Muscle of leg (tissue), 16 donors: ENCODE results near the gene HILPDA. TPM values are rescaled to one million over a fixed set of nuclear protein-coding genes. Genes with fewer than 3 reads are reported as not detected.
A peak's percentile ranks its signal among the peaks of the same experiment; 100 is the strongest.

Experiments used
- DNase-seq: peaks from one replicate; pipeline ENCODE4 v3.0.0; 2013
- H3K27ac ChIP-seq: one replicate; pipeline ENCODE4 v1.5.1; 2013; ENCODE audit warnings: mild to moderate bottlenecking, low read length, control low read depth
- H3K27me3 ChIP-seq: one replicate; pipeline ENCODE4 v1.6.1; 2013; ENCODE audit warnings: low read length; ENCODE audit not compliant: control insufficient read depth, insufficient read depth
- H3K36me3 ChIP-seq: one replicate; pipeline ENCODE4 v1.6.1; 2013; ENCODE audit warnings: low read length; ENCODE audit not compliant: control insufficient read depth, insufficient read depth
- H3K4me1 ChIP-seq: one replicate; pipeline ENCODE4 v1.6.1; 2013; ENCODE audit warnings: low read length; ENCODE audit not compliant: control insufficient read depth, insufficient read depth
- H3K4me3 ChIP-seq: one replicate; pipeline ENCODE4 v1.5.1; 2013; ENCODE audit warnings: low read length, control low read depth
- H3K9me3 ChIP-seq: replicated peaks from 2 replicates; pipeline ENCODE4 v1.6.1; 2013; ENCODE audit warnings: low read depth, low read length; ENCODE audit not compliant: control insufficient read depth
- WGBS: methylation state at CpG from one replicate; pipeline ENCODE4 v1.1.5; 2013; ENCODE audit warnings: missing lambda C conversion rate; ENCODE audit not compliant: insufficient coverage; 5-methylcytosine and 5-hydroxymethylcytosine counted together
- long read RNA-seq, 11 donors: transcript quantifications; one replicate each; lab custom pipeline, GENCODE V29; 2026
- polyA plus RNA-seq, 8 donors: library from polyadenylated mRNA; unstranded; fragments of 120-200 nt; gene quantifications; one replicate each; pipeline versions ENCODE4 v1.2.1 to v1.2.3, GENCODE V29; 2013; ENCODE audit warnings: inconsistent platforms in 1 of 8, low replicate concordance in 1 of 8; ENCODE audit not compliant: insufficient read length in 8 of 8, insufficient read depth in 1 of 8
- total RNA-seq: library from RNA; stranded (reverse); fragments of 120-200 nt; gene quantifications from one replicate; pipeline ENCODE4 v1.2.4, GENCODE V29; 2013

The HILPDA gene, protein sequence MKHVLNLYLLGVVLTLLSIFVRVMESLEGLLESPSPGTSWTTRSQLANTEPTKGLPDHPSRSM
- total RNA-seq, result 12.9 TPM
- polyA plus RNA-seq, result 10 to 100 TPM; 11.1 to 15.4 (median 13.6) TPM
- long read RNA-seq, donor 1, transcript HILPDA-201 (2 exons, 1,349 nt), result major isoform, 7 of 8 reads
- long read RNA-seq, donor 1, partial matches to known transcripts, result 0 of 8 reads
- long read RNA-seq, donor 1, other reads (novel, unspliced or antisense), result 0 of 8 reads
- long read RNA-seq, donor 2, partial matches to known transcripts, result 0 of 1 reads
- long read RNA-seq, donor 2, other reads (novel, unspliced or antisense), result 0 of 1 reads
- long read RNA-seq, donor 3, transcript HILPDA-201 (2 exons, 1,349 nt), result major isoform, 5 of 8 reads
- long read RNA-seq, donor 3, partial matches to known transcripts, result 0 of 8 reads
- long read RNA-seq, donor 3, other reads (novel, unspliced or antisense), result 0 of 8 reads
- long read RNA-seq, donor 4, transcript HILPDA-201 (2 exons, 1,349 nt), result major isoform, 8 of 10 reads
- long read RNA-seq, donor 4, partial matches to known transcripts, result 0 of 10 reads
- long read RNA-seq, donor 4, other reads (novel, unspliced or antisense), result 0 of 10 reads
- long read RNA-seq, donor 5, transcript HILPDA-201 (2 exons, 1,349 nt), result major isoform, 21 of 25 reads
- long read RNA-seq, donor 5, partial matches to known transcripts, result 0 of 25 reads
- long read RNA-seq, donor 5, other reads (novel, unspliced or antisense), result 0 of 25 reads
- long read RNA-seq, donor 6, transcript HILPDA-201 (2 exons, 1,349 nt), result major isoform, 15 of 20 reads
- long read RNA-seq, donor 6, transcript HILPDA-202 (2 exons, 785 nt), result minor isoform, 5 of 20 reads
- long read RNA-seq, donor 6, partial matches to known transcripts, result 0 of 20 reads
- long read RNA-seq, donor 6, other reads (novel, unspliced or antisense), result 0 of 20 reads
- long read RNA-seq, donor 7, transcript HILPDA-201 (2 exons, 1,349 nt), result major isoform, 15 of 18 reads
- long read RNA-seq, donor 7, partial matches to known transcripts, result 0 of 18 reads
- long read RNA-seq, donor 7, other reads (novel, unspliced or antisense), result 0 of 18 reads
- long read RNA-seq, donor 8, transcript HILPDA-201 (2 exons, 1,349 nt), result major isoform, 9 of 10 reads
- long read RNA-seq, donor 8, partial matches to known transcripts, result 0 of 10 reads
- long read RNA-seq, donor 8, other reads (novel, unspliced or antisense), result 0 of 10 reads
- long read RNA-seq, donor 9, transcript HILPDA-201 (2 exons, 1,349 nt), result major isoform, 5 of 6 reads
- long read RNA-seq, donor 9, partial matches to known transcripts, result 0 of 6 reads
- long read RNA-seq, donor 9, other reads (novel, unspliced or antisense), result 0 of 6 reads
- long read RNA-seq, donor 10, transcript HILPDA-201 (2 exons, 1,349 nt), result major isoform, 8 of 9 reads
- long read RNA-seq, donor 10, partial matches to known transcripts, result 0 of 9 reads
- long read RNA-seq, donor 10, other reads (novel, unspliced or antisense), result 0 of 9 reads
- long read RNA-seq, donor 11, transcript HILPDA-201 (2 exons, 1,349 nt), result major isoform, 9 of 9 reads
- long read RNA-seq, donor 11, partial matches to known transcripts, result 0 of 9 reads
- long read RNA-seq, donor 11, other reads (novel, unspliced or antisense), result 0 of 9 reads

DNA sequence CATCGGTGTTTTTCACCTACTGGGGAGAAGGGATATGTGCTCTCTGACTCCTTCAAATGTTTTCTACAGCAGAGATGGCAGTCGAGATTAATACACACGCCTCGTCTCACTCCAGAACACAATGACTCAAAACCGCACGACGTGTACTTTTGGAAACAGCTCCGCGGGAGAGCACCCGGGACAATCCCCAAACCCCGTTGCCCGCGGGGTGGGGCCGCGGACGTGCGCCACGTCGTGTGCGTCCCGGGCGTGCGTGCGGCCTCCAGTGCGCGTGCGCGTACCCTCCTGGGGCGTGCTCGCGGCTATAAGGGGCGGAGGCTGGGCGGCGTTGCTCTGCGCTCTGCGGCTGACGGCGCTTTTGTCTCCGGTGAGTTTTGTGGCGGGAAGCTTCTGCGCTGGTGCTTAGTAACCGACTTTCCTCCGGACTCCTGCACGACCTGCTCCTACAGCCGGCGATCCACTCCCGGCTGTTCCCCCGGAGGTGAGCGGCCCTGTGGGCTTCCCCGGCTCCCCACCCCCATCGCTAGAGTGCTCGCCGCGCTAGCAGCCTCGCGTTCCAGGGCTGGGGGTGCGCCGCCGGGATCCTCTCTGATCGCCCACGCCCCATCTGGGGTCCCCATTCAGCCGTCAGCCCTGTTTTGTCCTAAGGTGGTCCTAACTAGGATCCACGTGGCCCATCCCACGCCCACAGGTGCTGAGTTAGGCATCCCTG, at the start of gene HILPDA:
Gene HILPDA, plus strand, starts transcription at position 336 of the 712 bp plus-strand sequence. CDS start 1,391 bp downstream, outside the sequence.
- peak within 1 kb of the TSS; percentile 97 for H3K4me3 ChIP-seq
- peaks cover 12% of the 10 kb centered on the region for H3K36me3 ChIP-seq
- H3K27ac ChIP-seq, result peak within 1 kb of the TSS; percentile 98
- H3K4me1 ChIP-seq, result peaks cover 34% of the 10 kb centered on the region
- DNase-seq, result peak; percentile 95
- no peaks in the 10 kb centered on the region for H3K9me3 ChIP-seq
- WGBS, result under 1% methylated on average over 63 of the region's 64 CpGs
- no peaks in the 10 kb centered on the region for H3K27me3 ChIP-seq

DNA sequence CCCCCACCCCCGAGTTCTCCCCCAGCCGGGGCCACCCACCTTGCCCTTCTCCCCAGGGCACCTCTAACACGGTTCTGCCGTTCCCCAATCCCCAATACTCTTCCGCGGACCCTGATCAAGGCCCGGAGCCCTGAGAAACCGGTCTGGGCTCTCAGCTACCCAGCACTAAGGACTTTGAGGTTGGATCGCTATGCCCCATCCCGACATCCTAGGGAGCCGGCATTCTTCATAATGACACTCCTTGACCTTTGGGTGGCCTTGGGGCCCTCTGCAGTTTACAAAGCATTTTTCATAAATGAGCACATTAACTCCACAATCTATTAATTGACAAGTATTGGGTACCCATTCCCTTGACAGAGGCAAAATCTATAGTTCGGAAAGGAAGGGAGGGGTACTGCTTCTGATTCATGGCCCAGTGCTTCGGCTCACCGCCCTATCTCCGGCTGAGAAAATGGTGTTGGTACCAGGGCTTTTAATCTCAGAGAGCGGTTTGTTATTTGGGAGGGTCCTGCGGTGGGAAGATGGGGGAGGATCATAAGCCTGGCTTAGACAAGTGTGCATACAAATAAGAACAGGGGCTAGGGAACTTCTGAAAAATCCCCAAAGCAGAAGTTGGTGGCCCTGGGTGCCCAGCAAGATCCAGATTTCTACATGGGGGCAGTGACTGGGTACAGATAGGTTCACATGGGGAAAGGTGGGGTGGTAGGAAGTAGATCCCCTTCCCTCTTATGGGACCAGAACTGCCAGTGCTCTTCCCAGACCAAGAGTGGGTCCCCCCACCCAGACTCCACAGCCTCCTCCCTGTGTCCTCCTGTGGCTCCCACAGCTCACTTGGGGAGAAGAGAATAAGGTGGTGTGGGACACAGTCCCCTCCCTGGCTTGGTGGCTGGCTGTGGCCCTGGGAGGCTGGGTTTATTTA, 49.1 kb upstream of the HILPDA start:
- H3K27me3 ChIP-seq, result peaks cover 2% of the 10 kb centered on the region
- 36% methylated on average over 13 of the region's 17 CpGs for WGBS
- no peak for DNase-seq
- H3K27ac ChIP-seq, result no peak overlapping the region
- no peaks in the 10 kb centered on the region for H3K9me3 ChIP-seq
- H3K4me3 ChIP-seq, result no peak overlapping the region
- peaks cover 8% of the 10 kb centered on the region for H3K36me3 ChIP-seq
- peaks cover 44% of the 10 kb centered on the region for H3K4me1 ChIP-seq

DNA sequence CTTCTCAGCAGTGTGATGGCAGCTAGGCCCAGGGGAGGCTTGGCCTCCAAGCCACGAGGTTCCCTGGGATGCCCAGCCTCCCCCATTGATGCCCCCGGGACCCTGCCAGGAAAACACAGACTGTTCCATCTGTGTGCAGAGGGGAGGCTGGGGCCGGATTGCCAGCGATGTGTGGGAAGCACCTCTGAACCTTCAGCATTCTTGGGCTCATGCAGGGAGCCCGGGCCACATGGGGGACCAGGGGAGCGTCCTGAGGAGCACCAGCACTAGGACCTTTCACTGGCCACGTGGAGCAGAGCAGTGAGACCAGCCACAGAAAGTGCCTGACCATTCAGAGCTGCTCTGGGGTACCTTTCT, 48.5 kb upstream of the HILPDA start:
- H3K4me1 ChIP-seq, result peaks cover 44% of the 10 kb centered on the region
- 72% methylated on average over 7 of the region's 7 CpGs for WGBS

DNA sequence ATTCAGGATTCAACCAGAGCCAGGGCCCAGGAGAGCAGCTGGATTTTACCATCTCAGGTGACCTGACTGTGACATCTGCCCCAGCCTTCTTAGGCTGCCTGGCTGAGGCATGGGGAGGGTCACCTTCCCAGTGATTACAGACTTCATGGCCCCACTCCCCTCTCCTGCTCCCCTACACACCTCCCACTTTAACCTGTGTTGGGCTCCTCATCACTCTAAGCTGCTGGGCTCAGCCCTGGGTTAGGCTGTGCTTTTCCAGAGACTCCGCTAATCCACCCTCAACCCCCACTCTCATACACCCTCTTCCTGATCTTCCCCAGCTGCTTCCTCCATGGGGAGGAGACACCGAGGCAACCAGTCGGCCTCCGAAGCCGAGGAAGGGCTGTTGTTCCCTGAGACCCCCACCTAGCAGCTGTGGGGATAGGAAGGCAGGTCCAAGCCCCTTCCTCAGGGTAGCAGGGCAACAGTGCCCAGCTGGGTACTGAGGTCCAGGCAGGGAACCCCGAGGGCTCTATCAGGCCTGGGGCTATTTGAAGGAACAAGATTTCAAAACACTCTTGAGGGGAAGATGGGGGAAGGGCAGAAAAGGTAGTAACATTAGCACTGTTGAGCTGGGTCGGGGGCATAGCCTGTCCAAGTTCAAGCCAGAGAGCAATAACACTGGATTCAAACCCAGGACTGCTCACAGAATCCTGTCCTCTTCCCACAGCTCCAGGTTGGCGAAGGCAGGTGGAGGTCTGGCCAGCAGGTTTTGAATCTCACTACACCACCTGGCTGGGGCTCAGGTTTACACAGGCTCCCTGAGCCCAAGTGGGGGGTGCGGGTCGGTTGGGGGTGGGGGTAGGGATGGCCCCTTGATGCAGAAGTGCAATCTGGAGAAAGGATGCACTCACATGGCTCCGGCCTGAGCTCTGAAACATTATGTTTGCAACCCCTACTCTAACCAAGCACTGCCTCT, 47.6 kb upstream of the HILPDA start:
- peak; percentile 44 for DNase-seq
- Histone ChIP-seq H3K27ac (no peak overlapping the region), H3K27me3 (peaks cover 4% of the 10 kb centered on the region), H3K4me1 (peaks cover 44% of the 10 kb centered on the region), H3K4me3 (peak overlapping the region; percentile 74), H3K9me3 (no peaks in the 10 kb centered on the region), H3K36me3 (peaks cover 6% of the 10 kb centered on the region)
- 28% methylated on average over 6 of the region's 11 CpGs for WGBS

More for the DNA sequence above, 48.5 kb upstream of the HILPDA start:
- DNase-seq, result no peak
- Histone ChIP-seq H3K4me3 (no peak overlapping the region), H3K27me3 (peaks cover 2% of the 10 kb centered on the region), H3K9me3 (no peaks in the 10 kb centered on the region), H3K27ac (no peak overlapping the region), H3K36me3 (peaks cover 8% of the 10 kb centered on the region)

DNA sequence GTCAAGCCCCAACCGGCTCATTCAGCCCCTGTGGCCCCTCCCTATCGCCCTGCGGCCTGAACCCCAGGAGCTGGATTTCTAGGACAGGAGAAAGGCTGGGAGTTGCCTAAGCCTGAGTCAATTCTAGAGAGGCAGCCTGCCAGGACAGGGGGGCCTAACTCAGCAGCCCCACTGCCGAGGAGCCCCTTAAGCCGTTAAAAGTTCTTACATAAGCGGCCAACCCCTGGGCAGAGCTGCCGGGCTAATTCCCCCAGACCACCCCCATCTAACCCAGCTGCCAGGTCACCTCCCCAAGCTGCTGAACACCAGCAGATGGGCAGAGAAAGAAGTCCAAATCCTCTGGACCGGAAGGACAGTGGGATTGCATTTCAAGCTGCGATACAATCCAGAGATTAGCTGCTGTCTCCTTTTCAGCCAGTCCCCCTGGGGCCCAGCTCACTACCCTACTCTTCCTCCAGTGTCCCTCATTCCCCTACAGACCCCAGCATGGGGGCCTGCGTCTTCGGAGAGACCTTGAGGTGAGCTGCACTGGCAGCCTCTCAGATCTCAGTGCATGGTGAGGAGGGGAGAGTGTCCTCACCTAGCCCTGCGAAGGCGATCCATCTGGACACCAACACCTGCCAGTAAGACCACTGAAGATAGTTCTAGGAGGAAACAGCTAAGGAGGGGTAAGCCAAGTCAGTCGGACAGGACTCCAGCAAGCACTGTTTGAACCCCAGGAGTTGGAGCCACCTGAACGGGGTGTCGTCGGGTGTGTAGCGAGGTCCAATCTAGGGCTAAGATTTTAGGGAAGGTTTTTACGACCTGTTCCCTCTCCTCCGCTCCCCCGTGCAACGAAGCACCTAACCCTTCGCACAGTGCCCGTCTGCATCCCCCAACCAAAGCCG, 46.7 kb upstream of the HILPDA start:
- peaks cover 4% of the 10 kb centered on the region for H3K27me3 ChIP-seq
- peak; percentile 43 for DNase-seq
- WGBS, result 9% methylated on average over 11 of the region's 25 CpGs
- no peaks in the 10 kb centered on the region for H3K9me3 ChIP-seq
- peak overlapping the region; percentile 23 for H3K27ac ChIP-seq
- H3K4me3 ChIP-seq, result peak overlapping the region; percentile 74
- no peaks in the 10 kb centered on the region for H3K36me3 ChIP-seq
- peaks cover 44% of the 10 kb centered on the region for H3K4me1 ChIP-seq

DNA sequence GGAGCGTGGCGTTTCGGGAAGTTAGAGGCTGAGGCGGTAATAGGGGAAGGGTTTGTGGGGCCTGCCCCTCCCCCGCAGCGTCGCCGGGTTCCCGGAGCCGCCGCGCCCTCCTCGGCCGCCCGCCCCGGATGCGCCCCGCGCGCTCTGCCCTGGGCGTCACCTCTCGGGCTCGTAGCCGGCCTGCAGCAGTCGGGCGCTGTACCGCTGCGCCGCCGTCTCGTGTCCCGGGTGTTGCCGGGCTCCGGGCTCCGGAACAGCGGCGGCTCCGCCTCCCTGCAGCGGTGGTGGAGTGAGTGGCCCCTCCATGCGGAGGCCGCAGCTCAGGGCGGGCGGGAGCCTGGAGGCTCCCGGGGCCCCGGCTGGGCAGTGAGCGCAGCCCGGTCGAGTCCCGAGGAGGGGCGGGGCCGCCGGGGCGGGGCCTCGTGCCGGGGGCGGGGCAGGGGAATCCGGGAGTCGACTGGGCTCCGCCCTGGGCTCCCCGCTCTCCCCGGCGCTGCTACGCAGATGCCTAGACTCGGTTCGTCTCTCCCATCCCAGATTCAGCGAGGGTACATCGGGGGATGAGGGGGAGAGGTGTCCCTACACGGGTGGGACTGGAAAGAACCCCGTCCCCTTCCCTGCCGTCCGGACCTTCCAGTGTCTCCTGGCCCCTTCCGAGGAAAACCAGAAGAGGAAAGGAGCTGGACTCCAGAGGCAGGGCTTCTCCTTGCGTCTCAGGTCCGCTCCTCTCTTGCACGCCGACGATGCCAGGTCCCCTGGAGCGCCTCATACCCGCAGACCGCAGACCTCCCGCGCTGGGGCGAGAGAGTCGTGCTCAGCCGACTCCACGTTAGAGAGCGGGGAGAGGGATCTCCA, 45.9 kb upstream of the HILPDA start, which contains the start of gene IMPDH1:
Gene IMPDH1, minus strand, starts transcription at position 387 of the 855 bp plus-strand sequence. Its CDS starts 81 bp downstream, at position 306.
- H3K27me3 ChIP-seq, result peaks cover 4% of the 10 kb centered on the region
- no peaks in the 10 kb centered on the region for H3K9me3 ChIP-seq
- peak within 1 kb of the TSS; percentile 66 for H3K27ac ChIP-seq
- peak within 1 kb of the TSS; percentile 74 for H3K4me3 ChIP-seq
- peaks cover 38% of the 10 kb centered on the region for H3K4me1 ChIP-seq
- DNase-seq, result peak; percentile 86
- no peaks in the 10 kb centered on the region for H3K36me3 ChIP-seq
- WGBS, result under 1% methylated on average over 72 of the region's 87 CpGs
